Activated naive CD4-positive, alpha-beta T cell treated with anti-CD3 and anti-CD28 coated beads, Interleukin-2, amount 50 U/mL, for 16 hours (primary cell): Measurements from ENCODE around the gene ARHGEF12.

Experiments used
- DNase-seq: peaks from one replicate; pipeline ENCODE4 v3.0.0-alpha.2; 2020

ARHGEF12 gene

DNA sequence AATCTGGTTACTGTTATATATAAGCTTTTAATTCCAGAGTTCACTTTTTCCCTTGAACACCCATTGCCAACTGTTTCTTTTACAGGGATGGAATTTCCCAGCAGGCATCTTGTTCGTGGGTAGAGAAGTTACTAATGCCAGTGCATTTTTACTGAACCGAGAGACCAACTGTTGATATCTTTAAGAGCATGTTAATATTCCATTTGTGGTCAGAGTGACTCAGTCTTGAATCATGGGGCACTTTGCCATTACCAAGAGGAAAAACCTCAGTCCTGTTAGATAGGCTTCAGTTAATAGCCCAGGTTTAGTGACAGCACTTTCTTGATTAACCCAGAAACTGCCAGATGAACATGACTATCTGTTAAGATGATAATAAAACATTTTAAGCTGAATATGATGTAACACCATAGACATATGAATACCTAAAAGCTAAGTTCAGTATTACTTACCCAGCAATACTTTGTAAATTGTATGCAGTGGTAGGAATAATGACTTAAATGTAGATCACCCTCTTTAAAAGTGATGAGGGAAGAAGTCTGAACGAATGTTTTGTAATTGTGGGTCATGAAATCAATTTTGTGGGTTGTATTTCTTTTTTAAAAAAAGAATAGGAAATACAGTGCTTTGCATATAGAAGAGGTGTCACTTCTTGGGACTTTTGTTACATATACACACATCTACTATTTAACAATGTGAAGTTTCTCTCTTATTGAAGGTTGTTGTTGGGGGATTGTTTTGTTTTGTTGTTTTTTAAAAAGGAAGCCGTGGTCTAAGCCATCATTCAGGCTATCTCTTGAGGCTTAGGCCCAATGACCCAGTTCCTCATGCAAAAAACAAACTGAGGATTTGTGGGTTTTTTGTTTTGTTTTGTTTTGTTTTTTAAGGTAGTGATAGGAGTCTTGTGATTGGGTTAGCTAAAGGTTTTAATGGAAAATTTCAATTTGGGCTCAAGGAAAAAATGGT, 96.1 kb downstream of the ARHGEF12 start:
- DNase-seq: no peak

DNA sequence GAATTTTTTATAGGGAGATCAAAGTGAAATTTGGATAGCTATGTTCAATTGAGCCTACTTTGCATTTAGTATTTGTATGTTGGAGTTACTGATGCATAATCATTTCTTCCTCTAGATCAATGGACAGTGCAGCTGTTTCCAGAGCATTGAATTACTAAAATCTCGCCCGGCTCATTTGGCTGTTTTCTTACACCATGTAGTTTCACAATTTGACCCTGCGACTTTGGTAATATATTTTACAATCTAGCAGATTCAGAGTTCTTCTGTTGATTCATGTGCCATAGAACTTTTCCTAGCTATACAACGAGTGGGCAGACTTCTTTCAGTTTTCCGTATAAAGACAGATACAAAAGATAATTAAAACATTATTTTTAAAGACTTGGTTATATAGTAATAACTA, 105.4 kb downstream of the ARHGEF12 start:
- no peak for DNase-seq

DNA sequence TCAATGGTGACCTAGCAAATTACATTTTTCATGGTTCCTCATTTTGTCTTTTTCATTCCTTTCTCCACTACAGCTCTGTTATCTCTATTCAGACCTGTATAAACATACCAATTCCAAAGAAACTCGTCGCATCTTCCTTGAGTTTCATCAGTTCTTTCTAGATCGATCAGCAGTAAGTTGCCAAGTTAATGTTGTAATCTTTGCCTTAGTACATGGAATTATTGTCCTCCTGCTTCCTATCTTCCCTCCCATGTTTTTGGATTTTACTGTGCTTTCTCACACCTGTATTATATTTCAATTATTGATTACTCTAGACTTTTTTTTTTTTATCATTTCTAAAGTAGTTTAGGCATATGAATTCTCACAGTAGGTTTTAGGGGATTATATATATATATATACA, 105.8 kb downstream of the ARHGEF12 start:
- DNase-seq: no peak

DNA sequence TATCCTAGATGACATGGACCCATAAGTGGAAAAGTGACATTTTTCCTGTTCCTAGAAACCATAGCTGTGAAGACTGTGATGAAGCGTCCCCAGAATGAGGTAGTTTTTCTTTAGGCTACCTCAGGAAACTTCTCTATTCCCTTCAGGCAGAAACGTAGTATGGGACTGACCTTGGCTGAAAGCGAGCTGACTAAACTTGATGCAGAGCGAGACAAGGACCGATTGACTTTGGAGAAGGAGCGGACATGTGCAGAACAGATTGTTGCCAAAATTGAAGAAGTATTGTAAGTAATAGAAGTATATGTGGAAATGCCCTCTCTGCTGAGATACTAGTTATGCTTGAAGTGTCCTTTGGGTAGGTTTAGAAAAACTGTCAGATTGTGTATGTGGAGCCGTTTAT, 110.6 kb downstream of the ARHGEF12 start:
- no peak for DNase-seq

DNA sequence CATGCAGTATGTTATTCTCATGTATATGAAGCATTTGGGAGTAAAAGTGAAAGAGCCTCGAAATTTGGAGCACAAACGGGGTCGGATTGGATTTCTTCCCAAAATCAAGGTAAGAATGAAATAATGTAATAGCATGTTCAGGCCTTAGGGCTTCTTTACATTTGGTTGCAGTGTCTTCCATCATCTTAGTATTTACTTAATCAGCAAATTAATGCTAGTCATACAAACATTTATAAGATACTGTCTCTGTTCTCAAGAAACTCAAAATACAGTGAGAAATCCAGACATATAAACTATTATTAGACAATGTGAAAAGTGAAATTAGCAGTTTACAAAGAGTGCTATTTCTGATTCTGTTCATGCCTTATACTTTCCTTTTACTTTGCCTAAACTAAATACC, 112.0 kb downstream of the ARHGEF12 start:
- no peak for DNase-seq

DNA sequence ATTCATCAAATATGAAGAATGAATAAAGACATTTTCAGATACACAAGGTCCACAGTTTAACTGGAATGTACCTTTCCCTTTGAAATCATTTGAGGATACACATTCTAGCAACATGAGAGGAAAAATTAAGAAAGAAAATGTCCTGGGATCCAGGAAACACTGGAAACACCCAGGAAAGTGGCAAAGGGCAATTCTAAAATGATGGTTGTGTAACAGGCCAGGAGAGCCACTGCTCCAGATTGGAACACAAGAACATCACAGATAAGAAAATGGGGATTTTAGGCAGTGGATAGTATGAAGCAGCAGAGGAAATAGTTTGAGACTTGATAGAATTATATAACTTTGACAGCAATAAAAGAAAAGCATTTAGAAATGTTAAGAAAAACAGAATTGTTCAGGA, 119.3 kb downstream of the ARHGEF12 start:
- DNase-seq: no peak

DNA sequence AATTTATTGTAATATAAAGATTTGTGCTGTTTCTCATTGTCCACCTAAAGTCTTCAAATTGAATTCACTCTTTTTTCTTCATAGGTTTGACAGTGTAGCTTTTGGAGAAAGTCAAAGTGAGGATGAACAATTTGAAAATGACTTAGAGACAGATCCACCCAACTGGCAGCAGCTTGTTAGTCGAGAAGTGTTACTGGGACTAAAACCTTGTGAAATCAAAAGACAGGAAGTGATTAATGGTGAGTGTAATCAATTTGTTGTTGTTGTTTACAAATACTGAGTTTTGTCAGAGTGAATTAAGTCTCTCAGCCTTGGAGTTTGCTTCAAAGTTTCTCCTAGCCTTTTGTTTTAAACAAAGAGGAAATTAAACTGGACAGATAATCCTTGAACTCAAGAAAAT, 121.8 kb downstream of the ARHGEF12 start:
- DNase-seq: no peak

DNA sequence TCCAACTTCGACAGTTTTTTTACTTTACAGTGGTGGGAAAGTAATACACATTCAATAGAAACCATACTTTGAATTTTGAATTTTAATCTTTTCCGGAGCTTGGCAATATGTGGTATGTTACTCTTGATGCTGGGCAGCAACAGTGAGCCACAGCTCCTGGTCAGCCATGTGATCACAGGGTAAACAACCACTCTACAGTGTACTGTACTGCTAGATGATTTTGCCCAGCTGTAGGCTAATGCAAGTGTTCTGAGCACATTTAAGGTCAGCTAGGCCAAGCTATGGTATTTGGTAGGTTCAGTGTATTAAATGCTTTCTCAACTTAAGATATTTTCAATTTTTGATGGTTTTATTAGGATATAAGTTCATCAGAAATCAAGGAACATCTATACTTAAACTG, 126.6 kb downstream of the ARHGEF12 start:
- no peak for DNase-seq

DNA sequence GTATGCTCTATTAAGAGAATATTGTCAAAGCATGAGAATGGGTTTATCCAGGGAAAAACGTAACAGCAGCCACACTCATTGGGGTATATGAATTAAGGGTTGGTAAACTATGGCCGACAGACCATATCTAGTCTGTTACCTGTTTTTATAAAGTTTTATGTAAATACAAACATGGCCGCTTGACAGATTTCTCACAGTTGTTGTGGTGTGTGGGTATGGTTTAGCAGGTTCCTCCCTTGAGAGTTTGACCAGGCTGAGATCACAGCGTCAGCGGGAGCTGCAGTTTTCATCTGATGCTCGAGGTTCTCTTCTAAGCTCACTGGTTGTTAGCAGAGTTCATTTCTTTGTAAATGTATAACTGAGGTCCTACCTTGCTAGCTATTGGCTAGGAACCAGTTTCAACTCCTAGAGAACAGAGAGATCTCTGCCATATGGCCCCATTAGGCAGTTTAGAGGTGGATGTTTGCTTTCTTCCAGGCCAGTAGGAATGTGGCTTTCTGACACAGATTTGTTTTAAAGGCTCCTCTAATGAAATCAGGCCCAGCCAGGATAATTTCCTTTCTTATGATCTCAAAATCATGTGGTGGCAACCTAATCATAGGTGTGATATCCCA, 129.8 kb downstream of the ARHGEF12 start:
- no peak for DNase-seq

DNA sequence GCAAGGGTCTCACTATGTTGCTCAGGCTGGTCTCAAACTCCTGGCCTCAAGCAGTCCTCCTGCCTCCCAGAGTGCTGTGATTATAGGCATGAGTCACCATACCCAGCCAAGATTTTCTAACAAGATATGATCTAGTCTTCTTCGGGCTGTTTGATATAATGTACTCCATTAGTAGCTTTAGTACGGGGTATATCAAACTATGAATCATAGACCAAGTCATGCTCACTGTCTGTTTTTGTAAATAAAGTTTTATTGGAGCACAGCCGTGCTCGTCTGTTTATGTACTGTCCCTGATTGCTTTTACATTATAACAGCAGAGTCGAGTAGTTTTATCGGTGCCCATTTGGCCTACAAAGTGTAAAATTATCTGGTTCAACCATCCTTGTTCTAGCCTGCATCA, 131.4 kb downstream of the ARHGEF12 start:
- DNase-seq: no peak

DNA sequence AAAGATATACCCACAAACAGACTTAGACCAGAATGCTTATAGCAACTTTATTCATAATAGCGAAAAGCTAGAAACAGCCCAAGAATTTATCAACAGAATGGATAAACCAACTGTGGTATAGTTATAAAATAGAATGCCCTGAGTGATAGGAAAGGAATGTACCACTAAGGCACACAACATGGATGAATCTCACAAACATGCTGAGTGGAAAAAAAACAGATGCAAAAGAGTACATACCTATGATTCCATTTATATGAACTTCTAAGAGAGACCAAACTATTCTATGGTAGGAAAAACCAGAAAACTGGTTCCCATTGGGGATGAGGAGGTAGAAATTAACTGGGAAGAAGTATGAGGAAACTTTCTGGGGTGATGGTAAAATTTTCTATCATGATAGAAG, 134.9 kb downstream of the ARHGEF12 start:
- DNase-seq: no peak

DNA sequence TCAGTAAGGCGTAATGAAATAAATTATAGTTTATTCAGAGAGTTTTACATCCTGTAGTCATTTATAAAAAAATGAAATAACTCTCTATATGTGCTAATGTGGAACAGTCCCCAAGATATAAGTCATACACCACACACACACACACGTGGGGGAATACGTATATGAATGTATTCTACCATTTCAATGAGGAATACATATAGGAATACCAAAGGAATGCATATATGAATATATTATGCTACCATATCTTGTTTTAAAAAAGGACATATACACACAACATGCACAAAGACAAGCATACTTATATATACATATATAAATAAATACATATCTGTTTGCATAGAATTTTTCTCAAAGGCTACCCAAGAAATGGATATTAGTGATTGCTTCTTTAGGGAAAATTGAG, 135.8 kb downstream of the ARHGEF12 start:
- DNase-seq: no peak

DNA sequence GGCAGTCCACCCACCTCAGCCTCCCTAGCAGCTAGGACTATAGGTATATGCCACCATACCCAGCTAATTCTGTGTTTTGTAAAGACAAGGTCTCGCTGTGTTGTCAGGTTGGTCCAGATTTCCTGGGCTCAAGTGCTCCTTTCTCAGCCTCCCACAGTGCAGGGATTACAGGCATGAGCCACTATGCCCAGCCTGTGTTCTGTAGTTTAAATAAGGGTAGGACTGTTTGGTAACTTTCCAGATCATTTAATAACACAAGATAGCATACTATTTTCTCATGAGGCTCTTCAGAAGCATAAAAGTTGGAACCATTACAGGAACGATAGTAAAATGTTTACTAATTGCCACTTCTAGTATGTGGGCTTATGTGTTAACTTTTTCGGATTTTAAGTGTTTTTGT, 137.3 kb downstream of the ARHGEF12 start:
- DNase-seq: no peak

DNA sequence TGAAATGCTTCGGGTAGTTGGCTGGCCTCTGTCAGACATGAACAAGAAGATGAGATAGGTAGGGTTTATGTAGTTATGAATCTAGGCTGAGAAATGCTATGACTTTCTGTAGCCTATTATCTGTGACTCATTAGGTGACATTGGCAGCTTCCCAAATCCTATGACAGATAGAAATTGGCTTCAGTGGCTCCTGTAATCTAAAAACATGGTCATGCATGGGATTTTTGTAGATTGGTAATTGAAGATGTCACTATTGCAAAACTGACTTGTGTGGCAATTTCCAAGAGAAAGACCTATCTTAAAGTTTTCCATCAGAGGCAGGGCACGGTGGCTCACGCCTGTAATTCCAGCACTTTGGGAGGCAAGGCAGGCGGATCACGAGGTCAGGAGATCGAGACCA, 145.9 kb downstream of the ARHGEF12 start:
- no peak for DNase-seq

DNA sequence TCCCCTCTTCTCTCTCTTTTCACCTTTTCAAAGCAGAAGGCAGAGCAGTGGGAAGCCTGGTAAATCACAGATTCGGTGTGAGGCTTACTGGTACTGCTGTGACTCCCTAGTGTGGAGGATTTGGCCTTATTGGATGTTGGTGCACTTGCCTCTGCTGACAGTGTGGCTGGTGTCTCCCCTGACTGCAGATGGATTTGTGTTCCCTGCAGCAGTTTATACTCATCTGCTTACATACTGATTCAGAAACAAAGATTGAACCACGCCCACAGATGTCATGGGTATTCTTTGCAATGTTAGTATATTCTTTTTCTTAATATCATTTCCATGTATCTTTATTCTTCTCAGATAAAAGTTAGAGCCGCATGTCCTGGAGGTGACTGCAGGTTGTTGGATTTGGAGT, 148.5 kb downstream of the ARHGEF12 start:
- no peak for DNase-seq

DNA sequence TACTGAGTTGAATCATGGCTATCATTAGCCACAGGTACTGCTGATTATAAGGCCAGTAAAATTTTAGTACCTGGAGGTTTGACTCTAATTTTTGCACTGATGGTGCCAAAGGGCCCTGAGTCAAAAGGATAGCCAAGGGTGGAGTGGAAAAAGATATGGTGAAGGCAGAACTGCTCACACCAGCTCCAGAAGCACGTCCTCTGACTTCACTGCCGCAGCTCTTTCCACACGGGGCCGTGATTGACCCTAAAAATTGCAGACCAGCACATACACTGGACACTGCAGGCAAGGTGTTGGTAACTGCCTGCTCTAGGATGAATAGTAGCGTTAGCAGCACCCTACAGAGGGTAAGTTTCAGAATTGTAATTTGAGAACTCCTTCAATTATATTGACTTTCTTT, 149.9 kb downstream of the ARHGEF12 start:
- no peak for DNase-seq

DNA sequence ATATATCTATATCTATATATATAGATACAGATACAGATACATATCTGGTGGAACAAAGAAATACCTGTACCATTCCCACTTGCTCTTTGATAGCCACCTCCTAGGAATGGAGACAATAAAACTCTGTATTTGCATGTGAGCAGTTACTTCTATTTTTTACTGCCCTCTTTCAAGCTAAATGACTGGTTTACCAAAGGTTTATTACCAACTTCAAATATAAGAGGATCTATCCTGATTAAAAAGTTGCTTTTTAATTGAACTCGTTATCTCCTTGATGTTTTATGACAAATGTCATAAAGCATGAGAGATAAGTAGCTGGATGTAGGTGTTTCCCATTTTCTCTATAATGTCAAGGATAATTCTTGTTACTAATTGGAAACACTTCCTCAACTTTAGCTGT, 153.6 kb downstream of the ARHGEF12 start:
- no peak for DNase-seq

DNA sequence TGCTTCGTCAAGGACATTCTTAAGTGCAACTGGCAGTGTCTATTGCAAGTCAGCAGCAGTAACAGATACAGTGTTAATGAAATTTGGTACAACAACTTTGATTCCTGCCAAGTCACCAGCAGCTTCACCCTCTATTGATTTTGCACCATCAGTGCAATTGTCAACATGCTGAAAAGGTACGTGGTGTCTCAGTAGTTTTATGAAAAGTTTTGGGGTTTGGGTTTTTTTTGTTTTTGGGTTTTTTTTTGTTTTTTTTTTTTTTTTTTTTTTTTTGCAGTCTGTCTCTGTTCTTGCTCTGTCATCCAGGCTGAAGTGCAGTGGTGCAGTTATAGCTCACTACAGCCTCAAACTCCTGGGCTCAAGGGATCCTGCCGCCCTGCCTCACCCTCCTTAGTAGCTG, 156.3 kb downstream of the ARHGEF12 start:
- DNase-seq: no peak

DNA sequence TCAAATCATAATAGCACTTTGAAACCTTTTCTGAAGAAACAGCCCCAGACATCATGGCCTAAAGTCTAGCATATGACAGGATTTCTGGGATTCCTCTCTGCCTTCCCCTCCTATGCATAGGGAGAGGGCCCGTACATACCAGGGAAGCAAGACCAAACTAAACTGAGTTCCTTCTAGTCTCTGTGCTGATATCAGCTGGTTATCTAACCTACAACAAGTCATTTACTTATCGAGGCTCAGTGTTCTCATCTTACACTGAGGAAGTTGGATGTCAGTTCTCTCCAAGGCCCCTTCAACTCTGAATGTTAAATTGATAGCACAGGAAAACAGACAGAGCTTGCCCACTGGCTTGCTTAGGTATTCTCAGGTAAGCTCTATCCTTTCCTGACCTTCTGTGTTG, 158.4 kb downstream of the ARHGEF12 start:
- DNase-seq: no peak

DNA sequence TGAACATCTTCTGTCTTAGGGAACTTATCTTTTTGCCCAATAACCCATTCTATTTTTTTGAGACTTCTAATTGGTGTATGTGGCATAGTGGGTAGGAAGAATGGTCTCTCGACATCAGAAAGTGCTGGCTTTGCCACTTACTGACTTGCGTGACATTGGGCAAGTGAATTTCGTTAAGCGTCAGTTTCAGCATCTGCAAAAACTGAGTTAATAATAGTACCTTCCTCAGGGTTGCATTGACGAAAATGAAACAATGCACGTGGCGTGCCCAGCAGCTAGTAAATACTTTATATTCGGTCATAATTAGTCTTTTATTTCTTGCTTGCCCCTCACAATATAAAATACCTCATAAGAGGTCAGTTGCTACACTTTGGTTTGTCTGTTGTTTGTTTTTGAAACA, 162.9 kb downstream of the ARHGEF12 start:
- DNase-seq: no peak

DNA sequence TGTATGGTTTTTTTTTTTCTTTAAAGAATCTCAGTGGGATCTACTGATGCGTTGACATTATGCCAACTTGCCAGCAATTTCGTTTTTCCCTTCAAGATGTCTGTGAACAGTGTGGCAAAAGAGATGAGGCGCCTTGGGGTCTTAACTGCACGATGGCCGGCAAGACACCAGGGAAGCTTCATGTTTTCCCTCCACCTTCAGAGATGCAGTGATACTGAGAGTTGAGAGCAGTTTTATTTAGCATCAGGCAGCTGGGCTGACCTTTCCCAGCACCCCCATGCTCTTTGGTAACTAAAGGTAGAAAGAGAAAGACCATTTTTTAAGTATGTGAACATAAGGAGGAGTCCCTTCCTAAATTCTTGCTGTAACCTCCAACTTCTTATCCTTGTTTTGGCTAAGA, 163.6 kb downstream of the ARHGEF12 start:
- no peak for DNase-seq

DNA sequence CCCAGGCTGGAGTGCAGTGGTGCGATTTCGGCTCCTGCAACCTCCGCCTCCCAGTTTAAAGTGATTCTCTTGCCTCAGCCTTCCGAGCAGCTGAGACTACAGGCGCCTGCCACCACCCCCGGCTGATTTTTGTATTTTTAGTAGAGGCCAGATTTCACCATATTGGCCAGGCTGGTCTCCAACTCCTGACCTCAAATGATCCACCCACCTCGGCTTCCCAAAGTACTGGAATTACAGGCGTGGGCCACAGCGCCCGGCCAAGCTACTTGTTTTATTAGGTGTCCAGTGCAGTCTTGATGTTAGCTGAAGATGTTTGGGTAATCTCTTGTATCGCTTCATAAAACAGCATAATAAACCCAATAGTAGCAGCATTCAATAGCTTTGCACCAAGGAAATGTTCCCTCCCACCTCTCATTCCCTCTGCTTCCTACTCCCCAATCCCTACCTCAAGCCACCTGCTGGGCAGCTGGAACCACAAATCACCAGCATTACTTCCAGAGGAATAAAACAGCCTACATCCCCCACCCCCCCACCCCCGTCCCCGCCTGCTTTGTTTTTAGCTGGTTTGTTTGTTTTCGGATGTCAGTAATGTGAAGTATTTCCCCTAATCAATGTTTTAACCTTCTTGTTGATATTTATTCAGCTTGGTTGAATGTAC, 164.3 kb downstream of the ARHGEF12 start:
- no peak for DNase-seq

DNA sequence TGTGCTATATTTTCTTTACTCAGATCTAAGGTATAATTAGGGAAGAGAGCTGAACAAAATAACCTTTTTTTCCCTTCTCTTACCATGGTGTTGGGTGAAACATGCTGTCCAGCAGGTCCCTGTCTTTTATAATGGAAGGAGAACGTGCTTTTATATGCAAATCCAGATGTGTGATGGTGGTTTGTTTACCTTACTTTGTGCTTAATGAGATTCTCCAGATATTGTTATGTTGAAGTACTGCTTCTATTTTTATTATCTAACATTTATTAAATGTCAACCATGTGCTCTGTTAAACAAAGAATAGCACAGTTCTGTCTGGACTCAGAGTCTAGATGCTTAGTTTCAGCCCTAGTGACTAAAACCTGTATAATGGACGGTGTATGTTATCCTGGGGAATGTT, 165.2 kb downstream of the ARHGEF12 start:
- DNase-seq: no peak
